B cell (primary cell): ENCODE results near the gene HOXA1. TPM values are rescaled to one million over a fixed set of nuclear protein-coding genes. Genes with fewer than 3 reads are reported as not detected.

Experiments used
- ATAC-seq: fragments of 200-7000 bp; cut with Tn5 transposase; one replicate; pipeline ENCODE4 v1.10.0; 2021; ENCODE audit warnings: low read depth, mild to moderate bottlenecking, moderate number of reproducible peaks, moderate library complexity
- CTCF ChIA-PET: fragments of 350-600 bp; sonication (Branson Sonifier 250); formaldehyde crosslinking; loops from one replicate; lab custom pipeline; 2021; ENCODE audit warnings: antibody characterized with exemption, inconsistent platforms; lab: Charles Lee
- POLR2A ChIA-PET: fragments of 350-600 bp; sonication (Branson Sonifier 250); formaldehyde crosslinking; loops from one replicate; lab custom pipeline; 2021; ENCODE audit warnings: antibody characterized with exemption; lab: Charles Lee
- DNase-seq: peaks from one replicate; pipeline ENCODE4 v3.0.0; 2013
- H2AFZ ChIP-seq: 2 replicates; pipeline ENCODE4 v1.6.1; 2012; ENCODE audit warnings: mild to moderate bottlenecking, low read depth, low read length; ENCODE audit not compliant: insufficient read depth, poor library complexity, severe bottlenecking
- H3K27ac ChIP-seq, 2 donors: 1 replicate in 1 of 2; 2 replicates in 1 of 2; pipeline ENCODE4 v1.5.1; 2012 to 2013; ENCODE audit warnings: low read length in 2 of 2, mild to moderate bottlenecking in 2 of 2, moderate library complexity in 1 of 2
- H3K27me3 ChIP-seq, 4 experiments: fragments of 200-600 bp in 1 of 4; sonication (generic) in 1 of 4; replicated peaks in 1 of 4; 1 replicate in 2 of 4; 2 replicates in 2 of 4; pipeline versions ENCODE4 v1.6.1 to v1.7.0; 2013 to 2016; ENCODE audit warnings: low read length in 3 of 4, mild to moderate bottlenecking in 2 of 4, mixed read lengths in 1 of 4, moderate library complexity in 1 of 4; ENCODE audit not compliant: insufficient read depth in 4 of 4, control insufficient read depth in 3 of 4; ENCODE audit errors: control extremely low read depth in 1 of 4
- H3K36me3 ChIP-seq, 2 experiments: replicated peaks in 1 of 2; 1 replicate in 1 of 2; 2 replicates in 1 of 2; pipeline versions ENCODE4 v1.6.1 to v1.7.1; 2013; ENCODE audit warnings: low read length in 1 of 2; ENCODE audit not compliant: insufficient read depth in 2 of 2, control insufficient read depth in 1 of 2; ENCODE audit errors: control extremely low read depth in 1 of 2, extremely low read depth in 1 of 2
- H3K4me1 ChIP-seq, 2 donors: fragments of 200-600 bp in 1 of 2; sonication (generic) in 1 of 2; 1 replicate in 1 of 2; 2 replicates in 1 of 2; pipeline versions ENCODE4 v1.5.1 to v1.6.1; 2013 to 2017; ENCODE audit warnings: low read length in 2 of 2; ENCODE audit not compliant: control insufficient read depth in 2 of 2, insufficient read depth in 2 of 2
- H3K4me2 ChIP-seq: replicated peaks from 2 replicates; pipeline ENCODE3; 2012; ENCODE audit warnings: mild to moderate bottlenecking, low read depth, low read length; ENCODE audit not compliant: poor library complexity, severe bottlenecking
- H3K4me3 ChIP-seq, 5 experiments: fragments of 200-600 bp in 1 of 5; sonication (generic) in 1 of 5; 1 replicate in 3 of 5; 2 replicates in 2 of 5; pipeline versions ENCODE4 v1.5.1 to v1.7.0; 2011 to 2016; ENCODE audit warnings: low read length in 4 of 5, mild to moderate bottlenecking in 4 of 5, low read depth in 2 of 5, control low read depth in 1 of 5, moderate library complexity in 1 of 5; ENCODE audit not compliant: insufficient read depth in 1 of 5; ENCODE audit errors: control extremely low read depth in 1 of 5, extremely low read depth in 1 of 5
- H3K79me2 ChIP-seq: fragments of 200-600 bp; sonication (generic); one replicate; pipeline ENCODE4 v1.6.0; 2016; ENCODE audit warnings: low read length; ENCODE audit not compliant: control insufficient read depth, insufficient read depth
- H3K9ac ChIP-seq: fragments of 200-600 bp; sonication (generic); 2 replicates; pipeline ENCODE4 v1.6.1; 2017; ENCODE audit warnings: mild to moderate bottlenecking, low read length, moderate library complexity
- H3K9me3 ChIP-seq, 3 donors: one replicate each; pipeline versions ENCODE4 v1.6.1 to v1.7.1; 2013; ENCODE audit warnings: low read length in 2 of 3; ENCODE audit not compliant: control insufficient read depth in 2 of 3, insufficient read depth in 1 of 3; ENCODE audit errors: control extremely low read depth in 1 of 3
- H4K20me1 ChIP-seq: 2 replicates; pipeline ENCODE4 v1.6.0; 2012; ENCODE audit warnings: mild to moderate bottlenecking, low read length; ENCODE audit not compliant: insufficient read depth, control insufficient read depth, poor library complexity, severe bottlenecking
- H3K27ac Mint-ChIP-seq: one replicate; pipeline ENCODE4 v1.8.0; 2021; ENCODE audit warnings: mixed read lengths
- H3K27me3 Mint-ChIP-seq: one replicate; pipeline ENCODE4 v1.8.0; 2021; ENCODE audit warnings: mixed read lengths
- H3K4me1 Mint-ChIP-seq: one replicate; pipeline ENCODE4 v1.8.0; 2021; ENCODE audit warnings: mixed read lengths
- H3K4me3 Mint-ChIP-seq: one replicate; pipeline ENCODE4 v1.8.0; 2021; ENCODE audit warnings: mixed read lengths
- H3K9me3 Mint-ChIP-seq: one replicate; pipeline ENCODE4 v1.8.0; 2022; ENCODE audit warnings: mixed read lengths; ENCODE audit not compliant: insufficient read depth
- EZH2 ChIP-seq: IDR thresholded peaks from 2 replicates; pipeline ENCODE4 v1.6.1; 2012; ENCODE audit warnings: borderline replicate concordance, low read depth, mild to moderate bottlenecking, moderate library complexity, low read length; ENCODE audit not compliant: insufficient read depth, poor library complexity, severe bottlenecking
- whole genome bisulfite sequencing: methylation state at CpG from one replicate; pipeline ENCODE4 v1.1.5; 2013; ENCODE audit warnings: missing lambda C conversion rate; ENCODE audit not compliant: insufficient coverage; 5-methylcytosine and 5-hydroxymethylcytosine counted together
- intact Hi-C: fragments of 100-400 bp; cut with micrococcal nuclease; formaldehyde crosslinking; loops from one replicate; pipeline ENCODE4 v1.10.0; 2022
- polyA minus RNA-seq: library from RNA; depleted of rRNA, polyadenylated mRNA; stranded (reverse); fragments of >200 nt; gene quantifications from 2 replicates; pipeline ENCODE4 v1.2.3, GENCODE V29; 2012
- polyA plus RNA-seq: library from polyadenylated mRNA; depleted of rRNA; stranded (reverse); fragments of >200 nt; gene quantifications from 2 replicates; pipeline ENCODE4 v1.2.3, GENCODE V29; 2012
- total RNA-seq, 2 donors: library from RNA; stranded (reverse); fragments of 120-200 nt in 1 of 2; gene quantifications; 1 replicate in 1 of 2; 2 replicates in 1 of 2; pipeline versions ENCODE4 v1.2.3 to v1.2.4, GENCODE V29; 2013 to 2022
- TF ChIP-seq, protein P1 (sequence below): fragments of 200-600 bp; IDR thresholded peaks from one replicate; pipeline ENCODE4 v1.8.0; 2022; ENCODE audit warnings: antibody characterized with exemption, mild to moderate bottlenecking

The HOXA1 gene
- total RNA-seq (0.37 and 0.87 TPM in 2 replicates), polyA plus RNA-seq (0.07 and 0.13 TPM in 2 replicates), polyA minus RNA-seq (0.34 and 0.50 TPM in 2 replicates)
- 0.33 TPM for total RNA-seq (2013)

DNA sequence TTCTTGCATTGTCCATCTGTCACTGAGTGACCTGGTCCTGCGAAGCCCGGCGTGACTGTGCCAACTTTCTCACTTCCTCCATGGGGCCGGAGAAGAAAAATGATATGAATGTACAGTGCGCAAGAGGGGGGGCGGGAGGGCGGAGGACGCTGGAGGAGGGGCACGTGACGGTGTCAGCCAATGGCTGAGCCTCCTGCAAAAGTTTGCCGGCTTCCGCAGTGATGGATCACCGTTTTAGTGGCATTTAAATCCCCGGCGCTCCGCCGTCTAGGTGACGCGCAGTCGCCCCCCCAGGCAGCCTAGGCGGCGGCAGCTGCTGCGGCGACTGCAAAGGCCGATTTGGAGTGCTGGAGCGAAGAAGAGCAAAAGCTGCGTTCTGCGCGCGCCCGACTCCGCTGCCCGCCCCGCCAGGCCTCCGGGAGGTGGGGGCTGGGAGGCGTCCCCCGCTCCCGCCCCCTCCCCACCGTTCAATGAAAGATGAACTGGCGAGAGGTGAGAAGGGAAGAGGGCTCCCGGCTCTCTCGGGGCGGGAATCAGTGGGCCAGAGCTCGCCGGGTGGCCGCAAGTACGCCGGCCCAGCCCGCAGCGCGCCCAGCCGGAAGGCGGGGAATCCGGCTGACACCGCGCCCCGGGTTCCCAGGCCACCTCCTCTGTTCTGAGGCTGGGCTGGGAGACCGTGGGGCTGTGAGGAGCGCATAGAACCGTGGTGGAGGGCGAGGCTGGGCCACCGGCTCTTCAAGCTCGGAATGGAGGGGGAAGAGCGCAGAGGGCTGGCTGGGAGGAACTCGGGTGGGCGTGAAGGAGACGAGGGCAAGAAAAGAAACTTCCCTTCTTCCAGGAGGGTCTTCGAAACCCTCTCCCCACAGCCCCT lies at the start of gene HOXA1:
Gene HOXA1, minus strand, starts transcription at position 104 of the 871 bp plus-strand sequence. Its CDS starts 88 bp downstream, at position 16.
- Histone ChIP-seq H3K27me3 (peaks cover 2 to 79% (median 46%) of the 10 kb centered on the region in 4 experiments), H3K4me3 (peak within 1 kb of the TSS; percentile 68 to 91 (median 79)), H3K4me2 (peak within 1 kb of the TSS; percentile 97), H3K36me3 (no peaks in the 10 kb centered on the region), H3K4me1 (peaks cover 32 to 37% of the 10 kb centered on the region in 2 donors), H3K79me2 (no peaks in the 10 kb centered on the region), H3K27ac (peak within 1 kb of the TSS; percentile 2 to 53), H4K20me1 (peaks cover 12% of the 10 kb centered on the region), H3K9me3 (peaks cover 0 to 21% (median 0%) of the 10 kb centered on the region in 3 donors), H2AFZ (peak within 1 kb of the TSS; percentile 93), H3K9ac (peak within 1 kb of the TSS; percentile 91)
- WGBS: under 1% methylated on average over 50 of the region's 68 CpGs
- peak within 1 kb of the TSS; percentile 73 for H3K27ac Mint-ChIP-seq
- CTCF ChIA-PET: interaction anchor here (0.7 to 1.0 kb wide), 5 partner anchors 55 to 415 kb away, joined by 3 to 4 read pairs (median 3); no protein-coding TSS in a partner anchor
- H3K9me3 Mint-ChIP-seq: no peaks in the 10 kb centered on the region
- intact Hi-C loops: loop anchor here (1.0 to 5.0 kb wide), 6 partner anchors 35 to 1234 kb away; partner anchors contain the start of gene SKAP2
- ATAC-seq (peak; percentile 82), DNase-seq (peak; percentile 84)
- TF ChIP-seq, protein P1, sequence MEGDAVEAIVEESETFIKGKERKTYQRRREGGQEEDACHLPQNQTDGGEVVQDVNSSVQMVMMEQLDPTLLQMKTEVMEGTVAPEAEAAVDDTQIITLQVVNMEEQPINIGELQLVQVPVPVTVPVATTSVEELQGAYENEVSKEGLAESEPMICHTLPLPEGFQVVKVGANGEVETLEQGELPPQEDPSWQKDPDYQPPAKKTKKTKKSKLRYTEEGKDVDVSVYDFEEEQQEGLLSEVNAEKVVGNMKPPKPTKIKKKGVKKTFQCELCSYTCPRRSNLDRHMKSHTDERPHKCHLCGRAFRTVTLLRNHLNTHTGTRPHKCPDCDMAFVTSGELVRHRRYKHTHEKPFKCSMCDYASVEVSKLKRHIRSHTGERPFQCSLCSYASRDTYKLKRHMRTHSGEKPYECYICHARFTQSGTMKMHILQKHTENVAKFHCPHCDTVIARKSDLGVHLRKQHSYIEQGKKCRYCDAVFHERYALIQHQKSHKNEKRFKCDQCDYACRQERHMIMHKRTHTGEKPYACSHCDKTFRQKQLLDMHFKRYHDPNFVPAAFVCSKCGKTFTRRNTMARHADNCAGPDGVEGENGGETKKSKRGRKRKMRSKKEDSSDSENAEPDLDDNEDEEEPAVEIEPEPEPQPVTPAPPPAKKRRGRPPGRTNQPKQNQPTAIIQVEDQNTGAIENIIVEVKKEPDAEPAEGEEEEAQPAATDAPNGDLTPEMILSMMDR: no peak
- no peak for TF ChIP-seq EZH2
- H3K4me1 Mint-ChIP-seq: peaks cover 32% of the 10 kb centered on the region
- peaks cover 59% of the 10 kb centered on the region for H3K27me3 Mint-ChIP-seq
- peak within 1 kb of the TSS; percentile 88 for H3K4me3 Mint-ChIP-seq
- POLR2A ChIA-PET: interaction anchor here (0.6 kb wide), 1 partner anchor 433 kb away, joined by 5 read pairs; no protein-coding TSS in a partner anchor
